ENCODE data around the gene ZNF124. TPM values are rescaled to one million over a fixed set of nuclear protein-coding genes. Genes with fewer than 3 reads are reported as not detected.

ZNF124 gene
- total and polyA plus RNA-seq, 2 of the 8 experiments (the other 6 are each of a cell fraction or from before 2014, with no cell fraction given), result 4.6 to 39.9 TPM

GRCh38 chr1:247112479-247112781, 59.4 kb downstream of the ZNF124 start:
- Histone ChIP-seq H3K36me3 (ENCODE audit: control insufficient read depth in 2 of 4, insufficient read depth in 4 of 4, low read length in 3 of 4) (no peaks in the 10 kb centered on the region), H3K9me3 (ENCODE audit: insufficient read depth in 2 of 2, low read depth in 1 of 2, low read length in 1 of 2) (no peaks in the 10 kb centered on the region), H2AFZ (ENCODE audit: low read length) (no peak overlapping the region), H3K18ac (ENCODE audit: extremely low read depth, low read length) (no peak overlapping the region; the same call in 1 of the 2 replicates), H3K27me3 (replicated peaks in 1 of 4; ENCODE audit: control insufficient read depth in 3 of 4, extremely low read depth in 1 of 4, insufficient read depth in 3 of 4, low read length in 3 of 4) (peaks cover 2 to 32% (median 15%) of the 10 kb centered on the region in 4 experiments), H3K56ac (replicated peaks; ENCODE audit: insufficient read length, low read depth, low read length) (no peak overlapping the region), H4K5ac (ENCODE audit: insufficient read length, low read depth, low read length) (no peak overlapping the region), H2BK20ac (ENCODE audit: low read length) (no peak overlapping the region), H3K79me1 (ENCODE audit: low read depth, low read length) (no peaks in the 10 kb centered on the region), H3K23ac (ENCODE audit: insufficient read length) (no peak overlapping the region), H4K91ac (replicated peaks; ENCODE audit: insufficient read length, low read length) (peak overlapping the region; percentile 65), H3K79me2 (ENCODE audit: control insufficient read depth in 1 of 2, insufficient read depth in 2 of 2, low read length in 2 of 2) (no peaks in the 10 kb centered on the region), H3K23me2 (ENCODE audit: low read depth, low read length) (peaks cover 16% of the 10 kb centered on the region; the same call in 1 of the 2 replicates), H2BK15ac (ENCODE audit: low read length) (no peak overlapping the region), H3K4me3 (ENCODE audit: extremely low read depth in 1 of 4, insufficient read depth in 2 of 4, low read depth in 3 of 4, low read length in 4 of 4) (peak overlapping the region; percentile 40 to 73 (median 56); a peak in 6 of 8 replicates), H4K20me1 (replicated peaks in 1 of 2; ENCODE audit: control insufficient read depth in 1 of 2, insufficient read depth in 2 of 2, low read length in 2 of 2) (peaks cover 0 to 3% of the 10 kb centered on the region in 2 experiments), H3K4me1 (replicated peaks in 1 of 4; ENCODE audit: control insufficient read depth in 3 of 4, insufficient read depth in 4 of 4, low read length in 3 of 4) (peaks cover 0 to 4% (median 1%) of the 10 kb centered on the region in 4 experiments; a peak in 4 of 7 replicates), H3K4ac (replicated peaks; ENCODE audit: insufficient read length, low read depth, low read length) (no peak overlapping the region), H3K14ac (ENCODE audit: insufficient read length) (no peak overlapping the region), H2AK5ac (ENCODE audit: low read depth, low read length) (no peak overlapping the region), H3K9ac (replicated peaks in 1 of 4; ENCODE audit: extremely low read depth in 1 of 4, low read depth in 3 of 4, low read length in 3 of 4) (no peak overlapping the region), H2BK120ac (replicated peaks; ENCODE audit: low read depth, low read length) (no peak overlapping the region), H2BK5ac (ENCODE audit: low read depth, low read length) (no peak overlapping the region), H3K4me2 (ENCODE audit: insufficient read depth in 1 of 2, low read depth in 2 of 2, low read length in 2 of 2) (peak overlapping the region; percentile 47 to 94), H2BK12ac (ENCODE audit: low read depth, low read length) (no peak overlapping the region), H4K8ac (ENCODE audit: extremely low read depth, insufficient read depth, low read length) (no peak overlapping the region), H3K27ac (ENCODE audit: low read depth, low read length) (no peak overlapping the region)
- no peak for DNase-seq (ENCODE audit: low read depth in 1 of 2, low spot score in 2 of 2)
- 54% methylated on average over 9 of the region's 9 CpGs; no CpG with 5 or more reads in 1 of the 2 experiments for WGBS, 2 experiments (ENCODE audit: extremely low coverage in 1 of 2, insufficient coverage in 1 of 2, insufficient read length in 1 of 2, insufficient replicate concordance in 2 of 2, low coverage in 1 of 2, low lambda C conversion rate in 2 of 2, missing lambda C conversion rate in 1 of 2)
- no peak for FAIRE-seq
- ChIA-PET POLR2A (ENCODE audit: partially characterized antibody) (interaction anchor here (1.1 kb wide), 1 partner anchor 46 kb away, joined by 3 read pairs; no protein-coding TSS in a partner anchor), CTCF (ENCODE audit: partially characterized antibody) (no interaction called here)
- no peak for TF ChIP-seq EP300 (IDR thresholded peaks at IDR 0.05; ENCODE audit: borderline replicate concordance in 1 of 2, low read depth in 2 of 2, low read length in 2 of 2)
- TF ChIP-seq, protein P1, sequence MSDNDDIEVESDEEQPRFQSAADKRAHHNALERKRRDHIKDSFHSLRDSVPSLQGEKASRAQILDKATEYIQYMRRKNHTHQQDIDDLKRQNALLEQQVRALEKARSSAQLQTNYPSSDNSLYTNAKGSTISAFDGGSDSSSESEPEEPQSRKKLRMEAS (IDR thresholded peaks at IDR 0.05), result no peak
- TF ChIP-seq USF2 (IDR thresholded peaks at IDR 0.05; ENCODE audit: low read length), result no peak
- TF ChIP-seq CBX5 (IDR thresholded peaks at IDR 0.05; ENCODE audit: low read depth, low read length), result no peak
- no peak for TF ChIP-seq CHD2 (IDR thresholded peaks at IDR 0.05; ENCODE audit: low read length)
- no peak for TF ChIP-seq TAF7 (optimal IDR thresholded peaks at IDR 0.05; ENCODE audit: borderline replicate concordance, low read depth, low read length)
- TF ChIP-seq POLR2A (IDR thresholded peaks at IDR 0.05; ENCODE audit: control extremely low read depth in 1 of 2, low read depth in 2 of 2, low read length in 2 of 2), result no peak
- no peak for TF ChIP-seq CBX8 (IDR thresholded peaks at IDR 0.05; ENCODE audit: borderline replicate concordance, low read depth, low read length)
- TF ChIP-seq CTBP2 (IDR thresholded peaks at IDR 0.05; ENCODE audit: borderline replicate concordance, insufficient read depth, insufficient read length, low read length), result no peak
- no peak for TF ChIP-seq SP4 (IDR thresholded peaks at IDR 0.05; ENCODE audit: low read length)
- no peak for TF ChIP-seq SAP30 (IDR thresholded peaks at IDR 0.05; ENCODE audit: insufficient read depth, insufficient replicate concordance, low read length)
- no peak for TF ChIP-seq PHF8 (conservative IDR thresholded peaks at IDR 0.05; ENCODE audit: low read depth, low read length)
- TF ChIP-seq ZNF274 (IDR thresholded peaks at IDR 0.05; ENCODE audit: borderline replicate concordance, extremely low read depth, low read length), result no peak
